Transverse colon (tissue), 4 donors: ENCODE results near the gene SEPSECS.

ENCODE experiments used
- CTCF ChIP-seq, 5 experiments: fragments of 200-600 bp in 3 of 5; fragments of 450-650 bp in 2 of 5; sonication (generic) in 3 of 5; IDR thresholded peaks; 1 replicate in 2 of 5; 2 replicates in 3 of 5; pipeline ENCODE4 v1.5.1; 2016 to 2017; ENCODE audit warnings: antibody characterized with exemption in 5 of 5, inconsistent platforms in 3 of 5, mild to moderate bottlenecking in 2 of 5, moderate library complexity in 1 of 5
- EP300 ChIP-seq: sonication (generic); formaldehyde crosslinking; IDR thresholded peaks from one replicate; pipeline ENCODE4 v1.6.1; 2017; ENCODE audit warnings: antibody characterized with exemption, low read depth
- POLR2A ChIP-seq: fragments of 450-650 bp; IDR thresholded peaks from one replicate; pipeline ENCODE4 v1.6.1; 2016; ENCODE audit warnings: antibody characterized with exemption, mild to moderate bottlenecking, moderate library complexity
- POLR2AphosphoS5 ChIP-seq, 3 donors: sonication (generic); formaldehyde crosslinking; IDR thresholded peaks; one replicate each; pipeline ENCODE4 v1.6.1; 2016; ENCODE audit warnings: antibody characterized with exemption in 3 of 3

- TF ChIP-seq POLR2AphosphoS5 (IDR thresholded peaks at IDR 0.05) (no peak), CTCF (IDR thresholded peaks at IDR 0.05) (no peak), EP300 (no peak), POLR2A (no peak)
Observed at GRCh38 chr4:25107827-25108516, 52.3 kb downstream of the SEPSECS start.
